HG03045 (cell line): ENCODE data around the gene MRRF.
A peak's percentile ranks its signal among the peaks of the same experiment; 100 is the strongest.

ENCODE experiments used
- ATAC-seq: cut with Tn5 transposase; IDR thresholded peaks from one replicate; pipeline ENCODE4 v1.9.1; 2021; ENCODE audit warnings: mild to moderate bottlenecking, moderate library complexity; ENCODE audit not compliant: unreplicated experiment

Gene MRRF

DNA sequence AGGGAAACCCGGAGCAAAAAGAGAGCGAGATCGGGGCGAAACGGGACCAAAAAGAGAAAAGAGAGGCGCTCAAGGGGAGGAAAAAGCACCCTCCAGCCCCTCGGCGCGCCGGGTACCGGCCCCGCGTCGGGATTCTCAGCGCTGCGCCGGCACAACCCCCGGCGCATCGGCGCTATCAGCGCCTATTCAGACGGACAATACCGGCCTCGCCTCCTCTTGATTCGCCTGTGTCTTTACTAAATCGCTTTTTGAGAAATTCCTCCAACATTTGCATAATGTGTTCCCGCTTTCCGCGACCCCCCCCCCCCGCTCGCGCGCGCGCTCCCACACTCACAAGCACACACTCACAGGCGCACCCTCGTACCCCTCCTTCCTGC, 36.5 kb upstream of the MRRF start:
- ATAC-seq: no peak

DNA sequence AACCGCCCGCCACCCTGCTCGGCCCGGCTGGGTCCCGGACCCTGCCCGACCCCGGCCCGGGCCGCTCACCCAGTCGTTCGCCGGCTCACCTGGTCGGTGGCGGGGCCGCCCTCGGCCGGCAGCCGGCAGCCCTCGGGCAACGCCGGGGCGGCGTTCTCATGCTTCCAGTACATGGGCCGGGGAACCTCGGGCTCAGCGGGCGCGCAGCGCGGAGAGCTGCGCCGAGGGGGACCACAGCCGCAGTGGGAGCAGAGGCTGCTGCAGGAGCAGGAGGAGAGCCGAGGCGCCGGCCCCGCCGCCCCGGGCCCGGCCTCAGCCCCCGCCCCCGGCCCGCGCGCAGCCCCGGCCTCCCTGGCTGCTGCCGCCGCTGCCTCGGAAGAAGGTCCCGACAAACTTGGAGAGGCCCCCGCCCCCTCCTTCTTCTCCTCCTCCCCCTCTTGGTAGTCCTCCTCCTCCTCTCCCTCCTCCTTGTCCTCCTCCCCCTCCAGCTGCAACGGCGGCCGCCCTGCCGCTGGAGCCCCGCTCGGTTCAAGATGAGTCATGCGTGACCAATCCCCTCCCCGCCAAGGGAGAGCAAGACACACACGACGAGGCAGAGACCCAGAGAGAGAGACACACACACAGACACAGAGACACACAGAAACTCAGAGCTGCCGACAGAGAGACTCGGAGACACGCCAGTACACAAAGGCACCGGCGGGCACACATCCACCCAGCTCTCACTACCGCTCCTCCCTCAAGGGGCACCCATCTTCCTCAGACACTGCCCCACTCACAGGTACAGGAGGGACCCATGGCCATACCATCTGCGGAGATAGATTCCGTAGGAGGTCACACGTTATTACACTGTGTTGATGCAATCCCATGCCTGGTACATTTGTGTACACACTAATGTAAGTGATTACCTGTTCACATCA, 35.9 kb upstream of the MRRF start, which contains the start of gene LHX6:
LHX6 (minus strand) TSS at position 390 of the 917 bp plus-strand sequence; CDS start at position 173, 217 bp downstream.
- no peak for ATAC-seq

DNA sequence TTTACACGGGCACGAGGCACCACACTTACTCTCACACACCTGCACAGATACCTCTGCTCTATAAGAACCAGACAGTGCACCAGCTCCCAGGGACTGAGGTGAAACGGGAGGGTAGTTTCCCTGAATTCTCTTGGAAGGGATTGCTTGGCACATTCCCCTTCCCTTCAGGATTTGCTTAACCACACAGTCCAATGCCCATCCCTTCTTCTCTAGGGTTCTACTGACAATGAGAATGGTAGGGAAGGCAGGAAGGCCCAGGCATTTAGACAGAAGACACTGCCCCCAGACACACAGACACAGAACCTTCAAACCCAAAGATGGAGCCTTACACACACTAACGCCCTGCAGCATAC, 35.2 kb upstream of the MRRF start:
- no peak for ATAC-seq

DNA sequence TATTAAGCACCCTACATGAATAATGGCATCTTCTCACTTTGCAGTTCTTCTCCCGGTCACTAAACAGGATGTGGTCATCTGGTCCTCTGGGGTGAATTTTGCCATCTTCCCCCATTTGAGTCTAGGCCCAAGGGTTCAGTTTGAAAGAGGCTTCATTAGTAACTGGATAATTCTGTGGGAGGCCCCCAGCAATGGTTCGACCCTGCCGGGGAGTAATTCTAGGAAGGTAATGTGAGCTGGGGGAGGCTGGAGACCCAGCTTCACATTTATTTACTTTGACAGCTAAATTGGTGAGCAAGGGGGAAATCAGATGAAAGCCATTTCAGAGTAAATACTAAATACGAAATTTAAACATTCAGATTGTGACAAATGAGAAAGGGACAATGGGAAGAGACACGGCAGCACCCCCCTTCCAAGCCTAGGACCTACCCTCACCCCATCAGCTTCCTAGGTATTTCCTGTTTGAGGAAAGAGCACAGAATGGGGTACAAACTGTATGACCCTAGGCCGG, 31.8 kb upstream of the MRRF start:
- no peak for ATAC-seq

DNA sequence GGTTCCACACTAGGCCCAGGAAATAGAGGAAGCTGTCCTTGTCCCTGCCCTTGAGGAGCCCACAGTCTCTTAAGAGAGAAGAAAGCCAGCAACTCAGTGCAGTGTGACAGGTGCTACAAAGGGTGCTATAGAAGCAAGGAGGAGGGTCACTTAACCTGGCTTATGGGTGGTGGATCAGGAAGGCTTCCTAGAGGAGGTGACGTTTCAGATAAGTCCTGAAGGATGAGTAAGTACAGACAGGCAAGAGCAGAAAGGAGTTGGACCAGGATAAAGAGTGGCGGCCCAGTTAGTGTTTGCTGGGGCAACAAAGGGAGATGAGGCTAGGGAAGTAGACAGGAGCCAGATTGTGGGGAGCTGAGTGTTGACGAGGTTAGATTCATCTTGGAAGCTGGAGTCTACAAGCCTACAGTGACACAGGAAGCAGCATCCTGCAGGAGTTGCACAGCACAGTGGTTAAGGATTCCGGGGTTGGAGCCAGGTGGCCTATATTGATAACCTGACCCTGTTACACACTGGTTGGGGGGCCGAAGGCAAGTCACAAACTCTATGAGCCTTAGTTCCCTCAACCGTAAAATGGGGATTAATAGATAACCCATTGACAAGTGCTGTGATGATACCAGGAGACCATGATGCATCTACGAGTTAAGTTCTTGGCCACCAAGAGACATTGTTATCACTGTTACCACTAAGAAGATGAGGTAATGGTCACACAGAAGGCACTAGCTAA, 30.5 kb upstream of the MRRF start:
- no peak for ATAC-seq

DNA sequence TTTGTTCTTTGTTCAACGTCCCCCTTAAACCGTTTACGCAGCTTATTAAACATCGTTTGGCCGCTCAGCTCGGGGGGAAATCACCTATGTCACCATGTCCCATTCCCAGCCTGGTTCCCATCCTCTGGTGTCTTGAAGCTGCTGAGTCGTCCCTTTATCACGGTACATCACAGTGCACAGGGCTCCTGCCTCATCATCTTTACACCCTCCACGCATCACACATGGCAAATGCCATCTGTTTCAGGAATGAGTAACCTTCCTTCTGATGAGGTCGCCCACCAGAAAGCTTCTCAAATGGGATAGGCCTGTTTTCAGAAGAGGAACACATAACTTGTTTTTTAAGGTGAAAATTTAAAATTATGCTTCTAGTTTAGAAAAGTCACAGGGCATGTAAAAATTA, 28.0 kb upstream of the MRRF start:
- no peak for ATAC-seq

DNA sequence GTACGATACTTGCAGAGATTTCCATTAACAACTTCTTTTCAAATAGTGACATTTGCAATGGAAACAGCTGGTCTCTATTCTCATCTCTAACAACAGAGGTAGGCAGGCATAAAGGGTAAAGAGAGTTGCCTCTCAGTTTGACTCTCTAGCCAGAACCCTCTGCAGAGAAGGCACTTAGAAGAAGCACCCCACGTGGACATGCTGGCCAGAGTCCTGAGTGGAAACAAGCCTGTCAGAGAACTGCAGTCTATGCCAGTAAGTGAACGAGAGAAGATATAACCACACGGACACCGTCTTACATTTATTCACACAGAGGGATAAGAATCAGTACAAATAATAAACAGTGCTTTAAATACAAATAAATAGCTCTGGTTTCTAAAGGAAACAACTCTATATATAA, 25.0 kb upstream of the MRRF start:
- ATAC-seq: no peak

DNA sequence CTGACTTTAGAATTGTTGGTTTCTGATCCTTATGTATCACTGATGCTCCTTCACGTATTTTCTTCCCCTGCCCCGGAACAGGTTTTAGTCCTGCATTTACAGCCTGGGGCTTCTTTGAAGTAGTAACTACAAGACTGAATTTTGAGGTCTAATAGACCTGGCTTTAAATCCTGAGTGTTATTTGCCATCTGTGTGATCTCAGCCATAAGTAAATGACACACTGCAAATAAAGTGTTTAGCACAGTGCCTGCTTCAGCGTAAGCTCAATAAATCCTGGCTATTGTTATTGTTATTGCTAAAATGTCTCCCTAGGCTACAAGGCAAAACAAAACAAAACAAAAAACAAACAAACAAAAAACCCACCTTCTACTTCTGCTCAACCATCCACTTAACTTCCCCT, 20.3 kb upstream of the MRRF start:
- no peak for ATAC-seq

DNA sequence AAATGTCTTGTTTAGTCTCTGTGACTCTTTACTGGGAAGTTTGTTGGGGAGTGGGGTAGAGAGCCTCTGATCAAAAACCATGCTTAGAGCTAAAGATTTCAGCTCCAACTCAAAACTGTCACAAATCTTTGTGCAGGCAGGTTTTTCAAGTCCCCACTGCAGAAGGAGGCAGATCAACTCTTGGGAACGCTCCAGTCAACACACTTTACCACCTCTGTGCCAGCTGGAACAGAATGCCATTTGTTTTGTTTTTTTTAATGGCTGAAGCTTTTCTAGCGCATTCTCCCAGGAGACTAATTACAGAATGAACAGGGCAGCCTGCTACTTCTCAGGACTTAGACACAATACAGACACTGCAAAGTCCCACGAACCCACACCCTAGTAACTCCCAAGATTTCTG, 18.0 kb upstream of the MRRF start:
- no peak for ATAC-seq

DNA sequence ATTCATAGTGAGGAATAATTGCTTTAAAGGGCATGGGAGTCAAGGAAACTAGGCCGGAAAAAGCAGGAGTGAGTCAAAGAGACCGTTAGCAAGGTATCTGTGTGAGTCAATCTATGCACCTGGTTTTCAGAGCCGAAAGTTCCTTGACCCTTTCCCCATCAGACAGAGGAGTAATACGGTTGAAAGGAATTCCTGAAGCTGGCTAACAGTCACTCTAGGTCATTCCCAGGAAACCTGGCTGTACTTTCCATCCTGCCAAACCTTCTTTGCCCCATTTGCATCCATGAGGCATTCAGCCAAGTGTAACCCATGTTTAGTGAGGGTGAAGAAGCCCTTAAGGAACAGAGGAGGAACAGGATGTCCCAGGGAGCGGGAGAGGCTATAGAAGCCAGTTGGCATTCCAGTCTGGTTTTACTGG, 16.2 kb upstream of the MRRF start:
- no peak for ATAC-seq

DNA sequence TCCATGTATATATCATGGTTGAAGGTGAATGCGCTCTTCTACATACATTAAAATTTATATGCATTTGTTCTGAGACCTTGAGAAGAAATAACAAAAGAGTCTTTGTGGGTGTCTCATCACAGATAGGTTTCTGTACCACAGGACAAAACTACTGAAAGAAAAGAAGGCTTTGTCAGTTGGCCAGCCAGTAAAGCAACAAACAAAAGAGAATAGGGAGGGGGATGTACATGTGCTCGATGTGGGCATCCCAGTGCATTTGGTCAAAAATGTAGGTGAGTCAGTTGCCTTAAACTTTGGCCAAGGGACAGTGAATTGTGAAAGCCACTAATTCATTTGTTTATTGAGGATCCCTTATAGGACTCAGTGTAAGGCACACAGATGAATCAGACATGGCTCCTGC, 13.3 kb upstream of the MRRF start:
- ATAC-seq: no peak

DNA sequence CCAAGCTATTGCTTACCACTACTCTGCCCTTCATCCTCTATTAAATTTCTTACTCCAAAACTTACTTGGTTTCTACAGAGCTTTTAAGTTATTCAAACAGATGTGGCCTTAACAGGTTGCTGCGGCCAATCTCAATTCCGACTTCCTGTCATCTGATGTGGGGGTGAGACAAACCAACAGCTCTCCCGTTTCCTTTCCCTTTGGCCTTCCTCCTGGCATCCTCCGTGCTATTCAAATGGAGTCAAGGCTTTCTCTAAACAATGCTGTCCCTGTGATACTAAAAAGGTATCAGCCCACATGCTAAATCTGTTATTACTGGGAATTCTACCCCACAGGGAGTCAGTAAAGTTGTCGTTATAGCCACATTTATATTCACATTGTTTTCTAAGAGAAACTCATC, 11.9 kb upstream of the MRRF start:
- ATAC-seq: no peak

DNA sequence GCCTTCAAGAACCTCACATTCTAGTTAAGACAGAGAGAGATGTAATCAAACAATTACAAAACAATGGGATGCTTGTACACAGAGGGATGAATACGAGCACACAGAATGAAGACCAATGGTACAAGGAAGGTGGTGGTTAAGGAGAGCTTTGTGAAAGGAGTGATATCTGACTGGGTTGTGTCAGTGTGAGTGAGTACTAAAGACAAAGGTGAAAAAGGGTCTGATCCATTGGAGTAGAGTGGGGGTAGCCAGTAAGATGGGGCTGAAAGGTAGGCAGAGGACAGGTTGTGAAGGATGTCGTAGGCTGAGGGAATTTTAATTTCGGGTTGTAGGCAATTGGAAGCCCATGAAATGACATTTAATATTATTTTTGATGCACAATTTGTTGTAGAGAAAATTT, 9.9 kb upstream of the MRRF start:
- no peak for ATAC-seq

DNA sequence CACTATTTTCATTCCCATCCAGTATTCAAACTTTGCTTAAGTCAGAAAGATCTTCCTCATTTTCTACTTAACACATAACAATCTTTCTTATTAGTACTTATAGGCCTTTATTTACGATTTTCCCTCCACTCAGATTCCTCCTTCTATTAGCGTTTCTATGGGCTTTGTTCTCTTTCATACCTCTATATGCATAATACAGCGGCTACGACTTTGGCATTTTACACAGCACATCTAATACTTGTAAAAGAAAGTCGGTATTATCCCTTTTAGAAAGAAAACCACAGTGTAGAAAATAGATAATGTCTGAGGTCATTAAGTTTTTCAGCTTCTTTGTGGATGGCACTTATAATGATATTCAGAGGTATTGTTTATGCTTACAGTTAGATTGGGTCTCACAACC, 8.5 kb upstream of the MRRF start:
- no peak for ATAC-seq

DNA sequence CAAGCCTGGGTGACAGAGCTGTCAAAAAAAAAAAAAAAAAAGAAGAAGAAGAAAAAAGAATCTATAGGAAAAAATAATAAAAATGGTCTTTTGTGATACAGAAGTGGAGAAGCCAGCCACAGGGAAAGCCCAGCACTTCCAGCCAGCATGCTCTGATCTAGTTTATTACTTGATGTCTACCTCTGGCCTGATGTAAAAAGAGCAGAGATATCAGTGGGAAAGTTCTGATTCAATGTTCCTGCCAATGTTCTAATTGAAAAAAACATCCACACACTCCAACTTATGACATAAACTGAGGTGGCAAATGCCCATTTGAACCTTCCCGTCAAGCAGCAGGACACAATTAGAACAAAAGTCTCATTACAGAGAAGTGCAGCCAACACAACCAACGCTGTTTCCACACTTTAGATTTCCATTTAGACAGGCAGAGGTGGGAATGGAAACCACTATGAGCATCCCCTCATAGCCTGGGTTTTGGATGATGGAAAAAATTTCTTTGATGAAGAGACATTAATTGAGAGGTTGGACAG, 5.7 kb upstream of the MRRF start:
- ATAC-seq: no peak

DNA sequence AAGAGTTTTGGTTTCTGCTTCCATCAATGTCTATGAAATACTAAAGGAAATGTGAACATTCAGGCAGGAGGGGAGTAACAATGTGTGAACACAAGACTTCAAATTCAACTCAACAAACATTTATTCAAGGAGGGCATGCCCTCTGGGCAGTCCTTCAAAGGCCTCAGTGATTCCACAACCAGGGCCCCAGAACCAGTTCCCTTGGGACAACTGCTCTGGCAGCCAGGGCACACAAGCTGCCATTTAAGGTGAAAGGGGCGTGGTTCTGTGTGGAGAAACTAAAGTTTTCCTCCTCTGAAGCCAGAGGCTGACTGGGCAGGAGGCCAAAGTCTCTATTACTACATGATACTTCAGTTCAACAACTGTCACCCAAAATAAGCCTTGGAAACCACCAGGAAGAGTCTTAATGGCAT, 3.2 kb upstream of the MRRF start:
- ATAC-seq: no peak

DNA sequence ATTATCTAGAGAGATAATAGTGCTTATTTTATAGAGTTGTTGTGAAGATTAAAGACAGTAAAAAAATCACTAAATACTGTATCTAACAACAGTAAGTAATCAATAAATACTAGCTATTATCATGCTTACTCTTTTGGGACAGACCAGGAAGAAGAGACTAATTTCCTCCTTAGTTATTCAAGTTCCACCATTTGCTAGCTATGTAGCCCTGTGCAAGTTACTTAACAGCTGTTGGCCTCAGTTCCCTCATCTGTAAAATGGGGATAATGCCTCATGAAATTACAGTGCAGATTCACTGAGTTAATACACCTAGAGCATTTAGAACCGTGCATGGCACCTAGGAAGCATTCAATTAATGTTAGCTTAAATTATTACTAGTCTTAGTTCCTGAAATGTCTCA, 2.6 kb upstream of the MRRF start:
- ATAC-seq: no peak

DNA sequence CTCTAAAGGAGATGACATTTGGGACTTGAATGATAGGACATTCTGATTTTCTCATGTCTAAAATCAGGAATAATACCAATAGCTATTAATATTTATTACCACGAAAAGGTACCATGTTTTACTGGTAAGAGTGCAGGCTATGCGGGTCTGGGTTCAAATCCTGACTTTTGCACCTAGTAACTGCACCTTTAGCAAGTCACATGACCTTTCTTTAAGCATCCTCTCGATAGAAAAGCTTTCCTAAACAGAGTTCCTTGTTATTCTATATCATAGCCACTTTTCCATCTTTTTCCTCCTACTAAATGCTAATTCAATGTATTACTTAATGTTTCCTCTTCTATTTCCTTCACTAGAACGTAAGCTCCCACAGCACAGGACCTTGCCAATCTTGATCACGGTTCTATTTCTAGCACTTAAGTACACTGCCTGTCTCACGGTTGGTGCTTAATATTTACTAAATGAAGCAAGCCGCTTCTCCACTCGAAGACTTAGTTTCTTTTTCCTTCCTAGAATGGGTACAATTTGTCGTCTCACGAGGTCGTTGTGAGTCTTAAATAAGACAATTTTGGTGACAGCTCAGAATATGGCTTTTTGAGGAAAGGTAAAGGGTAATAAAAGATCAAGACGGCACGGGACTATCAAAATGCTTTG, 858 bp upstream of the MRRF start:
- no peak for ATAC-seq

DNA sequence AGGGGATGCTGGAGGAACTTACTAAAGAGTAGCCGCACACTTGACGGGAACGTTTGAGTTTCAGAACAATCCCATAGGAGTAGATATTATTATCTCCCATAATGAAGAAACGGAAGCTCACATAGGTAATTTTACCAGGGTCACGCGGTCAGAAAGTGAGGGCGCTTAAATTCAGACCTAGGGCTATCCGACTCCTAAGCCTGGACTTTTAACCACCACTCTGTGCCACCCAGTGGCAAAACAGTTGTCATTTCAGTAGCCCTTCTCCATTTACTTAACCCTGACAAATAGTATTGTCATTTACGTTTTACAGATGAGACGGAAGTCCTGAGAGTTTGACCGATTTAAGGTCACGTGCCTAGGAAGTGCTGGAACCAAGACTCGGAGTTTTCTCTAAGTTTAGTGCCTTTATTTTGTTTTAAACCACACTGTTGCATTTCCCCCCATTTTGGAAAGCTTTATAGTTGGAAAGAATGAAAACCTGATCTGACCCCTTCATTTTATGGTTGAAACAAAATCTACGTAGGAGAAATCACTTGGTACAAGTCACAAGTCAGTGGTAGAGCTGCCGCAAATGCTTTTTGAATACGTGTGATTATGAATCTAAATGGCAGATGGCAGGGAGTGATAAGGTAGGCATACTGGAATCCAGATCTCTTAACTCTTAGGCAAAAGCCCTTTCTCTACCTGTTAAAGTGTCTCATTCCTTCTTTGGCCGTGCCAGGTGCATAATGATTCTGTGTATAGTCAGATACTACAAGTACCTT, 650 bp downstream of the MRRF start:
- peak; percentile 21 for ATAC-seq

DNA sequence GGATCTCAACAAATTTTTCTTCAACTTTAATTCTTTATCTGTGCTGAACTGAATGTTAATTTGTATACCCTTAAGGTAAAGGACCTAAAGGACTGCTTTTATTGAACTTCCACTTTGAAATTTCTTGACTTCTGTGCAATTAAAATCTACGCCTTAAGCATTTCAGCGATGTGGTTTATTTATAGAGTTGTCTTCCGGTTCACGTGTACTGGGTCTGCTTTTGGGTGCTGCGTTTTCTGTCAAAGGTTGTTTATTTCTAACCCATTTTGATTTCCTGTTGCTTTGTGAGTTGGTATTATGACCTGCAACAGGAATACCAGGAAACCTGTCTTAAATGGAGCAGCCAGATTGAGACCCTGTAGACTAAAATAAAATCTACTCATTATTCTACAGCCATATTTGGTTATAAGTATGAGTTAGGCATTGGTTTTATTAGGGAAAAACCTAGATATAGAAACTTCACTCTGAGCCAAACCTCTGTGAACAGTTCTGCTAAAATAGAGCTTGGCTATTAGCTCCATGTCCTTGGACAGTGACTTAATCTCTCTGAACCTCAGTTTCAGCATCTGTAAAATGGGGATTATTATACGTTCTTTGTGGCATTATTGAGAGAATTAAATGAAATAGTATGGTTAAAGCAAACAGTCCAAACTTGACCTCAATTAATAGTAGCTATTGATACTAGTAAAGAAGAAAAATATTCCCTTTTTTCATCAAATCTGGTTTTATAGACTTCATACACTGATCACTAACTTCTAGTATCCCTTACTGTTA, 3.5 kb downstream of the MRRF start:
- no peak for ATAC-seq
